Measurements from ENCODE around the gene ACTMAP.
A peak's percentile ranks its signal among the peaks of the same experiment; 100 is the strongest.

The ACTMAP gene

DNA sequence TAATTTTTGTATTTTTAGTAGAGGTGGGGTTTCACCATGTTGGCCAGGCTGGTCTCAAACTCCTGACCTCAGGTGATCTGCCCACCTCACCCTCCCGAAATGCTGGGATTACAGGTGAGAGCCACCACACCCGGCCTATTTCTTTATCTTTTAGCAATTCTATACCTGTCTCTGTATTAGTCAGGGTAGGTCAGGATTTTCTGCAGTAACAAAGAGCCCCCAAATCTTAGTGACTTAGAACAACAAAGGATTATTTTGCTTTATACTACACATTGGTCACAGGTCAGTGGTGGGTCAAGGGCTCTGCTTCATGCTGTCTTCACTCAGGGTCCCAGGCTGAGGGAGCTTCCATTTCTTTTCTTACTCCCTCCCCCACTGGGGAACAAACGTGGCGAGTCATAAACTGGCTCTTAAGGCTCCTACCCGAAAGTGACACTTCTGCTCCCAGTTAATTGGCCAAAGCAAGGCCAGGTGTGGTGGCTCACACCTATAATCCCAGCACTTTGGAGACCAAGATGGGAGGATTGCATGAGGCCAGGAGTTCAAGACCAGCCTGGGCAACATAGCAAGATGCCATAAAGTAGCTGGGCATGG, 26.5 kb downstream of the ACTMAP start:
- no peaks in the 10 kb centered on the region for H3K9me3 ChIP-seq
- H3K4me1 ChIP-seq, result peaks cover 0 to 57% (median 40%) of the 10 kb centered on the region in 4 donors
- H3K4me3 ChIP-seq, result no peak overlapping the region
- H3K36me3 ChIP-seq, result peaks cover 41 to 62% (median 52%) of the 10 kb centered on the region in 3 donors
- DNase-seq, result no peak
- TF ChIP-seq, protein P1, sequence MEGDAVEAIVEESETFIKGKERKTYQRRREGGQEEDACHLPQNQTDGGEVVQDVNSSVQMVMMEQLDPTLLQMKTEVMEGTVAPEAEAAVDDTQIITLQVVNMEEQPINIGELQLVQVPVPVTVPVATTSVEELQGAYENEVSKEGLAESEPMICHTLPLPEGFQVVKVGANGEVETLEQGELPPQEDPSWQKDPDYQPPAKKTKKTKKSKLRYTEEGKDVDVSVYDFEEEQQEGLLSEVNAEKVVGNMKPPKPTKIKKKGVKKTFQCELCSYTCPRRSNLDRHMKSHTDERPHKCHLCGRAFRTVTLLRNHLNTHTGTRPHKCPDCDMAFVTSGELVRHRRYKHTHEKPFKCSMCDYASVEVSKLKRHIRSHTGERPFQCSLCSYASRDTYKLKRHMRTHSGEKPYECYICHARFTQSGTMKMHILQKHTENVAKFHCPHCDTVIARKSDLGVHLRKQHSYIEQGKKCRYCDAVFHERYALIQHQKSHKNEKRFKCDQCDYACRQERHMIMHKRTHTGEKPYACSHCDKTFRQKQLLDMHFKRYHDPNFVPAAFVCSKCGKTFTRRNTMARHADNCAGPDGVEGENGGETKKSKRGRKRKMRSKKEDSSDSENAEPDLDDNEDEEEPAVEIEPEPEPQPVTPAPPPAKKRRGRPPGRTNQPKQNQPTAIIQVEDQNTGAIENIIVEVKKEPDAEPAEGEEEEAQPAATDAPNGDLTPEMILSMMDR (IDR thresholded peaks at IDR 0.05), result no peak
- peak overlapping the region in 1 of 2 donors; percentile 2 for H3K27ac ChIP-seq
- no peaks in the 10 kb centered on the region for H3K27me3 ChIP-seq
- intact Hi-C loops (cut with DNase I; ENCODE audit: low total_unique reads), result no loop called here

DNA sequence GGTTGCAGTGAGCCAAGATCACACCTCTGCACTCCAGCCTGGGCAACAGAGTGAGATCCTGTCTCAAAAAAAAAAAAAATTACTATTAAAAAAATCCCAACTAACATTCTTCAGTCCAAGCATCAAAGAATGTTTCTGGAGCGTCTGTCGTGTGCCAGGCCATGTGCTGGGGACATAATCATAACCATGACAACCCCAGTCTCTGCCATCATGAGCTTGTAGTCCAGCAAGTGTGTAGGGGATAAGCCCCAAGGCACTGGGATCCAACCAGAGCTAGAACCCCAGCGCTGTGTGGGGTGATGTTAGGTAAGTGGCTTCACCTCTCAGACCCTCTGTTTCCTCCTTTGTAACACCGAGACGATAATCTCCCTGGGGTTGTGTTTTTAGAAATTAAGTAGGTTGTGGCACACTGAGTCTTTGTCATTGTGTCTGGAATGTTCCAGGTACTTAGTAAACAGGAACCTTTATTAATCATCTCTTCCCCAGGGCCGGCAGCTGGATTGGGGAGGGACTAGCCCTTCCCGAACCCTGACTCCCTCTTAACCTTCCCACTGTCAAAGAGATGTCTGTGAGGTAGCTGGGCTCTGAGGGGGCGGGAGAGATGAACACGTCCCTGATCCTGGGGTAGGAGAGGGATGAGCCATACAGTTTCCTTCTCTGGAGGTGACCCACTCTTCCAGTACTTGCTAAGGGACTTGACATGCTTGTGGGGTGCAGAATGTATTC, 28.2 kb downstream of the ACTMAP start:
- H3K27me3 ChIP-seq, result no peaks in the 10 kb centered on the region
- no peak for DNase-seq
- intact Hi-C loops (cut with DNase I; ENCODE audit: low total_unique reads), result no loop called here

DNA sequence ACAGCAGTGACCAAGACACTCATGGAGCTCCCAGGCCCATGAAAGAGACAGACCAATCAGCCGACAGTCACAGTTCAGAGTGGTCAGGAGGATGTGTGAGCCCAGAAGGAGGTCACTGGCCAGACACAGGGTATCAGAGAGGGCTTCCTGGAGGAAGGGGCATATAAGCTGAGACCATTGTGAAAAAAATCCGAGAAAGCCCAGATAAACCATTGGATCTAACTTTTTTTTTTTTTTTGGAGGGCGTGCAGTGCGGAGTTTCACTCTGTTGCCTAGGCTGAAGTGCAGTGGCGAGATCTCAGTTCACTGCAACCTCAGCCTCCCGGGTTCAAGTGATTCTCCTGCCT, 29.2 kb downstream of the ACTMAP start:
- H3K27me3 ChIP-seq, result no peaks in the 10 kb centered on the region
- TF ChIP-seq, protein P1 (IDR thresholded peaks at IDR 0.05), result no peak
- peaks cover 19 to 36% (median 25%) of the 10 kb centered on the region in 3 donors for H3K36me3 ChIP-seq
- H3K4me1 ChIP-seq, result peaks cover 0 to 65% (median 48%) of the 10 kb centered on the region in 4 donors
- no peak for DNase-seq
- no peaks in the 10 kb centered on the region for H3K9me3 ChIP-seq
- H3K4me3 ChIP-seq, result peak overlapping the region; percentile 78 to 81
- intact Hi-C loops (cut with DNase I; ENCODE audit: low total_unique reads), result no loop called here
- H3K27ac ChIP-seq, result peak overlapping the region; percentile 96 to 97

More for the DNA sequence above, 28.2 kb downstream of the ACTMAP start:
- TF ChIP-seq, protein P1 (IDR thresholded peaks at IDR 0.05), result no peak
- no peaks in the 10 kb centered on the region for H3K9me3 ChIP-seq
- peaks cover 27 to 45% (median 35%) of the 10 kb centered on the region in 3 donors for H3K36me3 ChIP-seq
- peak overlapping the region; percentile 78 to 81 for H3K4me3 ChIP-seq
- peak overlapping the region; percentile 96 to 97 for H3K27ac ChIP-seq
- H3K4me1 ChIP-seq, result peaks cover 0 to 62% (median 45%) of the 10 kb centered on the region in 4 donors

DNA sequence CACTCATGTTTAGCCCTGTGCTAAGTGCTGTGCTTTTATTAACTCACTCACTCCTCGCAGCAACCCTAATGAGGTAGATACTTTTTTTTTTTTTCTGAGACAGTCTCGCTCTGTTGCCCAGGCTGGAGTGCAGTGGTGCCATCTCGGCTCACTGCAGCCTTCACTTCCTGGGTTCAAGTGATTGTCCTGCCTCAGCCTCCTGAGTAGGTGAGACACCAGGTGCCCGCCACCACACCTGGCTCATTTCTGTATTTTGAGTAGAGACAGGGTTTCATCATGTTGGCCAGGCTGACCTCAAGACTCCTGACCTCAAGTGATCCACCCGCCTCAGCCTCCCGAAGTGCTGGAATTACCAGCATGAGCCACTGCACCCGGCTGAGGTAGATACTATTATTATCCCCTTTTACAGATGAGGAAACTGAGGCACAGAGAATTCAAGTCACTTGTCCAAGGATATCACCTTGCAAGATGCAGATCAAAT, 30.8 kb downstream of the ACTMAP start:
- peak overlapping the region; percentile 78 to 81 for H3K4me3 ChIP-seq
- intact Hi-C loops (cut with DNase I; ENCODE audit: low total_unique reads), result no loop called here
- peak overlapping the region; percentile 96 to 97 for H3K27ac ChIP-seq
- H3K9me3 ChIP-seq, result no peaks in the 10 kb centered on the region
- TF ChIP-seq, protein P1 (IDR thresholded peaks at IDR 0.05), result no peak
- H3K27me3 ChIP-seq, result no peaks in the 10 kb centered on the region
- peaks cover 0 to 76% (median 56%) of the 10 kb centered on the region in 4 donors for H3K4me1 ChIP-seq
- H3K36me3 ChIP-seq, result peaks cover 8 to 19% (median 10%) of the 10 kb centered on the region in 3 donors
- no peak for DNase-seq

DNA sequence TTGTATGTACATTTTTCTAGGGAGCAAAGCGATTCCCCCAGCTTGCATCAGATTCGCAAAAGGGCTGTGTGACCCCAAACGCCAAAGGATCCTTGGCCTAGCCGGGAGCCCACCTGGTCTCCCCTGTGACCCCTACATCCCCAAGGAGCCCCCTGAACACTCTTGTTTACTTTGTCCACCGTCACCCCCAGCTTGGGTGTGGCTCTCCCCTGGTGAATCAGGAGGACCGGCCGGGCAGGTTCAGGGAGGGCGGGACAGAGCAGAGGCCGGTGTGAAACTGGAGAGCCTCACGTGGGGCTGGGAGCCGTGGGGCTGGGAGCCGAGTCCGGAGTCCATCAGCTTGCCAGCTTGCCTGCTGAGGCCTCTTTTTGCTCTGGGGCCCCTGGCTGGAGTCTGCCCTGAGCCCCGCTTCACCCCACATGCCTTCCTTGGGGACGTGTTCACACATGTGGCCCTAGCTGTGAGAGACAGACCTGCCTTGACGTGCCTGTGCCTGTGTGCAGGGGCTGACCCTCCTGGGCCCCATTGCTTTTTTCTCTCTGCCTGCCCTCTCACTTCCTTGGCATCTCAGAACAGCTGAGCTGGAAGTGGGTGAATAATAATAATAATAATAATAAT, 31.4 kb downstream of the ACTMAP start:
- DNase-seq, result peak; percentile 73 to 87
- H3K4me1 ChIP-seq, result peaks cover 0 to 76% (median 59%) of the 10 kb centered on the region in 4 donors
- H3K9me3 ChIP-seq, result no peaks in the 10 kb centered on the region
- H3K27ac ChIP-seq, result peak overlapping the region; percentile 96 to 97
- H3K36me3 ChIP-seq, result peaks cover 2 to 13% (median 5%) of the 10 kb centered on the region in 3 donors
- peak overlapping the region; percentile 78 to 81 for H3K4me3 ChIP-seq
- H3K27me3 ChIP-seq, result no peaks in the 10 kb centered on the region
- intact Hi-C loops (cut with DNase I; ENCODE audit: low total_unique reads), result no loop called here
- TF ChIP-seq, protein P1 (IDR thresholded peaks at IDR 0.05), result no peak
